NCI-H526 treated with DMSO at 0.1 percent for 48 hours (cell line): ENCODE data around the gene NFE2L2.
"Not testable (repeated sequence)": the region's sequence is repeated elsewhere in the genome, so short reads cannot be mapped to it uniquely, and the experiment has no call there.

Experiments used
- DNase-seq: peaks from one replicate; lab custom pipeline; 2025; lab: John Stamatoyannopoulos, UW

The NFE2L2 gene

GRCh38 chr2:177190941-177191340, 73.6 kb downstream of the NFE2L2 start:
- DNase-seq, result no peak

GRCh38 chr2:177188482-177189469, 75.8 kb downstream of the NFE2L2 start:
- no peak for DNase-seq

GRCh38 chr2:177187631-177188312, 76.8 kb downstream of the NFE2L2 start:
- DNase-seq, result no peak

- not testable (repeated sequence) for DNase-seq
Observed at GRCh38 chr2:177186038-177186437, 78.5 kb downstream of the NFE2L2 start.

DNA sequence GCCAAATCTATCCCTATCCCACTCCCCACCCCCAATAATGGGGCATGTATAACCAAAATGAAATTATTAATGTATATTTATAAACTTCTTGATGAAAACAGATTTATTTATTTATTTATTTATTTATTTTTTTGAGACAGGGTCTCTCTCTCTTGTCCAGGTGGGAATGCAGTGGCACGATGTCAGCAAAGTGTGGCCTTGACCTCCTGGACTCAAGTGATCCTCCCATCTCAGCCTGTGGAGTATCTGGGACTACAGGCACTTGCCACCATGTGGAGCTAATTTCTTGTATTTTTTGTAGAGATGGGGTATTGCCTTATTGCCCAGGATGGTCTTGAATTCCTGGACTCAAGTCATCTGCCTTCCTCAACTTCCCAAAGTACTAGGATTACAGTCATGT, 79.9 kb downstream of the NFE2L2 start:
- no peak for DNase-seq

DNA sequence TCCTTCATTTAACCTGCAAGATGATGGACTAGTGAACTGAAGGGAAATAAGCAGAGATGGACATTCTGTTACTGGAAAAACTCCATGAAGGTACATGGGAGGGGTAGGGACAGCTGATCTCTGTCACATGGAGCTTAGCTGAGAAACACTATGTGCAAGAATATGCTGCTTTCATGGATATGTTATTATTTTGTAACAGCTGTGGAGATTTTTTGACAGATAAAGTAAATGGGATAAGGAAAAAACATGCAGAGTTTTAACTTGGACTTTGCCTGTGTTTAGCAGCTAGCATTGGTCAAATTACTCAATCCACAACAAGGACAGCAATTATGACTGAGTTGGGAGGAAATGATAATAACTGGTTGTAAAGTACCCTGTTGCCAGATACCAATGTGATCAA, 80.7 kb downstream of the NFE2L2 start:
- DNase-seq, result no peak
